GM23338 (cell line): ENCODE data around the gene STEAP2. TPM values are rescaled to one million over a fixed set of nuclear protein-coding genes. Genes with fewer than 3 reads are reported as not detected.

Source experiments
- ATAC-seq: fragments of 200-7000 bp; cut with Tn5 transposase; 3 replicates; pipeline ENCODE4 v1.9.1; 2020
- DNase-seq: peaks from one replicate; pipeline ENCODE4 v3.0.0-alpha.2; 2015; ENCODE audit warnings: low spot score
- H2AFZ ChIP-seq: fragments of 200-600 bp; sonication (generic); 2 replicates; pipeline ENCODE4 v1.8.0; 2016; ENCODE audit warnings: antibody characterized with exemption, mild to moderate bottlenecking, moderate library complexity
- H3F3A ChIP-seq: fragments of 200-600 bp; sonication (generic); replicated peaks from 2 replicates; pipeline ENCODE4 v1.8.0; 2017; ENCODE audit warnings: antibody characterized with exemption, mixed run types, low read depth
- H3K27ac ChIP-seq: fragments of 200-600 bp; sonication (generic); 2 replicates; pipeline ENCODE4 v1.6.1; 2016; ENCODE audit warnings: low read depth
- H3K27me3 ChIP-seq: fragments of 200-600 bp; sonication (generic); 2 replicates; pipeline ENCODE4 v1.8.0; 2016; ENCODE audit warnings: mild to moderate bottlenecking, mixed run types, moderate library complexity; ENCODE audit not compliant: insufficient read depth
- H3K36me3 ChIP-seq: fragments of 200-600 bp; sonication (generic); 2 replicates; pipeline ENCODE4 v1.8.0; 2016; ENCODE audit warnings: mild to moderate bottlenecking; ENCODE audit not compliant: insufficient read depth
- H3K4me1 ChIP-seq: fragments of 200-600 bp; sonication (generic); 2 replicates; pipeline ENCODE4 v1.8.0; 2016; ENCODE audit warnings: mild to moderate bottlenecking, moderate library complexity; ENCODE audit not compliant: insufficient read depth
- H3K4me2 ChIP-seq: fragments of 200-600 bp; sonication (generic); 2 replicates; pipeline ENCODE4 v1.7.1; 2017; ENCODE audit warnings: mixed run types
- H3K4me3 ChIP-seq: fragments of 200-600 bp; sonication (generic); 2 replicates; pipeline ENCODE4 v1.6.1; 2016; ENCODE audit warnings: mixed run types
- H3K79me2 ChIP-seq: fragments of 200-600 bp; sonication (generic); replicated peaks from 2 replicates; pipeline ENCODE4 v1.8.0; 2017; ENCODE audit warnings: mild to moderate bottlenecking; ENCODE audit not compliant: insufficient read depth
- H3K9me2 ChIP-seq: fragments of 200-600 bp; sonication (generic); 2 replicates; pipeline ENCODE4 v1.8.0; 2017; ENCODE audit not compliant: insufficient read depth
- H4K20me1 ChIP-seq: fragments of 200-600 bp; sonication (generic); replicated peaks from 2 replicates; pipeline ENCODE4 v1.8.0; 2017; ENCODE audit warnings: mild to moderate bottlenecking; ENCODE audit not compliant: insufficient read depth
- H3K27ac Mint-ChIP-seq: 2 replicates; pipeline ENCODE4 v1.8.0; 2020; ENCODE audit warnings: inconsistent platforms, mild to moderate bottlenecking, moderate library complexity, mixed read lengths
- H3K27me3 Mint-ChIP-seq: 3 replicates; pipeline ENCODE4 v1.8.0; 2022; ENCODE audit warnings: low read depth, mild to moderate bottlenecking, moderate library complexity, mixed read lengths, inconsistent platforms; ENCODE audit not compliant: insufficient read depth, poor library complexity
- H3K36me3 Mint-ChIP-seq: 3 replicates; pipeline ENCODE4 v1.8.0; 2021; ENCODE audit warnings: low read depth, mild to moderate bottlenecking, inconsistent platforms, moderate library complexity, mixed read lengths
- H3K4me1 Mint-ChIP-seq: 3 replicates; pipeline ENCODE4 v1.8.0; 2020; ENCODE audit warnings: mild to moderate bottlenecking, inconsistent platforms, mixed read lengths
- H3K4me3 Mint-ChIP-seq: 3 replicates; pipeline ENCODE4 v1.8.0; 2021; ENCODE audit warnings: moderate library complexity, mild to moderate bottlenecking, inconsistent platforms, mixed read lengths
- H3K9me3 Mint-ChIP-seq: 3 replicates; pipeline ENCODE4 v1.8.0; 2020; ENCODE audit warnings: moderate library complexity, mild to moderate bottlenecking, inconsistent platforms, mixed read lengths
- CREB1 ChIP-seq: fragments of 250-450 bp; sonication (Bioruptor Pico); IDR thresholded peaks from 2 replicates; pipeline ENCODE4 v1.5.0; 2020; ENCODE audit warnings: low read depth, mild to moderate bottlenecking, moderate library complexity
- CTCF ChIP-seq, 2 experiments: fragments of 200-600 bp in 1 of 2; sonication (generic) in 1 of 2; conservative IDR thresholded peaks; 2 replicates each; pipeline versions ENCODE4 v1.5.1 to v1.6.1; 2016 to 2017; ENCODE audit warnings: antibody characterized with exemption in 2 of 2, low read depth in 2 of 2, mild to moderate bottlenecking in 2 of 2, moderate library complexity in 1 of 2
- ETS1 ChIP-seq: IDR thresholded peaks from 2 replicates; pipeline ENCODE4 v1.6.1; 2016; ENCODE audit warnings: antibody characterized with exemption
- EZH2 ChIP-seq: fragments of 200-600 bp; sonication (generic); IDR thresholded peaks from one replicate; pipeline ENCODE4 v1.8.0; 2017; ENCODE audit warnings: antibody characterized with exemption, mild to moderate bottlenecking, low read depth; ENCODE audit not compliant: unreplicated experiment
- EZH2phosphoT487 ChIP-seq: fragments of 200-600 bp; sonication (generic); IDR thresholded peaks from one replicate; pipeline ENCODE4 v1.8.1; 2018; ENCODE audit warnings: antibody characterized with exemption; ENCODE audit not compliant: unreplicated experiment
- JUNB ChIP-seq: IDR thresholded peaks from one replicate; pipeline ENCODE4 v1.6.1; 2016; ENCODE audit warnings: antibody characterized with exemption; ENCODE audit not compliant: unreplicated experiment
- NANOG ChIP-seq: IDR thresholded peaks from 2 replicates; pipeline ENCODE4 v1.6.1; 2016; ENCODE audit warnings: antibody characterized with exemption, borderline replicate concordance
- POLR2AphosphoS5 ChIP-seq: IDR thresholded peaks from 2 replicates; pipeline ENCODE4 v1.6.1; 2016; ENCODE audit warnings: antibody characterized with exemption, low read depth
- REST ChIP-seq: IDR thresholded peaks from one replicate; pipeline ENCODE4 v1.6.1; 2018; ENCODE audit warnings: antibody characterized with exemption; ENCODE audit not compliant: unreplicated experiment
- ZNF114 ChIP-seq: fragments of 250-450 bp; sonication (Bioruptor Pico); IDR thresholded peaks from 2 replicates; pipeline ENCODE4 v1.5.0; 2020; ENCODE audit warnings: mild to moderate bottlenecking, moderate library complexity
- ZNF331 ChIP-seq: fragments of 250-450 bp; sonication (Bioruptor Pico); IDR thresholded peaks from 2 replicates; pipeline ENCODE4 v1.5.0; 2020; ENCODE audit warnings: low read depth, mild to moderate bottlenecking, moderate library complexity
- ZNF462 ChIP-seq: fragments of 250-450 bp; sonication (Bioruptor Pico); IDR thresholded peaks from 2 replicates; pipeline ENCODE4 v1.5.0; 2020; ENCODE audit warnings: mild to moderate bottlenecking, moderate library complexity
- polyA plus RNA-seq: library from polyadenylated mRNA; unstranded; fragments of >200 nt; fragmentation: Nextera tagmentation; extraction: Ambion mirVana; gene quantifications from 2 replicates; pipeline ENCODE4 v1.2.1, GENCODE V29; 2016
- total RNA-seq: library from RNA; depleted of rRNA; stranded (reverse); fragments of >200 nt; shearing (Covaris generic); gene quantifications from 2 replicates; pipeline ENCODE4 v1.2.3, GENCODE V29; 2014

The STEAP2 gene
- total and polyA plus RNA-seq, 2 experiments from 2014 or later: 13.1 to 22.0 TPM

GRCh38 chr7:90180011-90180585 lies 31.4 kb upstream of the STEAP2 start:
- no peak overlapping the region for H3K4me3 ChIP-seq
- Mint-ChIP-seq H3K9me3 (peaks cover 18% of the 10 kb centered on the region), H3K4me3 (no peak overlapping the region), H3K27me3 (no peaks in the 10 kb centered on the region), H3K36me3 (peaks cover 7% of the 10 kb centered on the region; the same call in 2 of the 3 replicates), H3K27ac (peak overlapping the region; percentile 77), H3K4me1 (peaks cover 9% of the 10 kb centered on the region; the same call in 2 of the 3 replicates)
- no peak overlapping the region for H2AFZ ChIP-seq
- no peaks in the 10 kb centered on the region for H4K20me1 ChIP-seq
- no peaks in the 10 kb centered on the region for H3F3A ChIP-seq
- ATAC-seq: no peak
- DNase-seq: peak; percentile 17
- TF ChIP-seq ETS1 (no peak), REST (no peak), ZNF462 (CRISPR knock-in tag) (no peak), ZNF114 (CRISPR knock-in tag) (no peak), CREB1 (no peak), CTCF (conservative IDR thresholded peaks at IDR 0.05; ENCODE audit: low read depth in 2 of 2) (no peak), POLR2AphosphoS5 (no peak), EZH2 (no peak), EZH2phosphoT487 (no peak), JUNB (no peak), ZNF331 (CRISPR knock-in tag) (no peak), NANOG (no peak; the same call in 1 of the 2 replicates)
- H3K4me2 ChIP-seq: no peak overlapping the region
- H3K9me2 ChIP-seq: peaks cover 6% of the 10 kb centered on the region; the same call in 1 of the 2 replicates
- H3K4me1 ChIP-seq: 0 out of 2 replicates have a peak, but pooled peaks cover 5% of the 10 kb centered on the region
- no peaks in the 10 kb centered on the region for H3K36me3 ChIP-seq
- H3K27ac ChIP-seq: no peak overlapping the region
- no peaks in the 10 kb centered on the region for H3K79me2 ChIP-seq
- no peaks in the 10 kb centered on the region for H3K27me3 ChIP-seq
